Upper lobe of right lung (tissue), 1 donor: ENCODE measurements around the gene ATG5. TPM values are rescaled to one million over a fixed set of nuclear protein-coding genes. Genes with fewer than 3 reads are reported as not detected.

Source experiments
- ATAC-seq: fragments of 200-7000 bp; cut with Tn5 transposase; one replicate; pipeline ENCODE4 v1.9.1; 2020; ENCODE audit warnings: mild to moderate bottlenecking, moderate library complexity
- DNase-seq: peaks from one replicate; pipeline ENCODE4 v3.0.0-alpha.2; 2020
- H3K27ac ChIP-seq: fragments of 200-600 bp; one replicate; pipeline ENCODE4 v1.8.0; 2022
- H3K27me3 ChIP-seq: fragments of 200-600 bp; one replicate; pipeline ENCODE4 v1.8.0; 2022; ENCODE audit warnings: mild to moderate bottlenecking
- H3K36me3 ChIP-seq: fragments of 200-600 bp; one replicate; pipeline ENCODE4 v1.8.0; 2022
- H3K4me1 ChIP-seq: fragments of 200-600 bp; one replicate; pipeline ENCODE4 v1.8.0; 2022
- H3K4me3 ChIP-seq: fragments of 200-600 bp; one replicate; pipeline ENCODE4 v1.8.0; 2022; ENCODE audit warnings: mild to moderate bottlenecking
- H3K9me3 ChIP-seq: fragments of 200-600 bp; one replicate; pipeline ENCODE4 v1.8.0; 2022
- intact Hi-C: fragments of 100-400 bp; cut with DNase I; formaldehyde crosslinking; loops from one replicate; pipeline ENCODE4 v1.11.0; 2022
- total RNA-seq: library from RNA; stranded (reverse); fragmentation: NEBNext Ultra II Directional; extraction: Animal tissue kit (Norgen Biotek cat#: 25700); gene quantifications from one replicate; pipeline ENCODE4 v1.2.1, GENCODE V29; 2021
- TF ChIP-seq, protein P1 (sequence below): fragments of 200-600 bp; IDR thresholded peaks from one replicate; pipeline ENCODE4 v1.8.0; 2022; ENCODE audit warnings: antibody characterized with exemption
- donor health status: DM: no; HTN: yes; CAD: no; lungs with severe emphysema.

Gene ATG5
- total RNA-seq, 1 donor from 2014 or later = 34.4 TPM

DNA sequence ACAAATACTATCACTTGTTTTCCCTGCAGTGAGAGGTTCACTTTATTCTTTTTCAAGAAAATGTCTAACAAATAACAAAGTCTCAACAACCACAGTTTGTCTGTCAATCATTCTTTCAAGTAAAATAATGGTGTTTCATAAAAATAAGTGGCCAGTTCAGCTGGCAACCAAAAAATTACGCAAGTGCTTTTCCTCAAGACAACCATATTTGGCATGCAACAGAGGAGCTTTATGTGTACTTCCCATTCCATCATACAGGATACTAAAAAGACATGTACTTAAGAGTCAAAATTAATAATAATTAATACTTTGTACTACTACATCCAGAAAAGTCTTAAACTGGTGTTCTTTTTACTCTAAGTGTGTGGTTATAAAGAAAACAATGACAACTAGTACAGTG lies 34.6 kb downstream of the ATG5 start:
- ATAC-seq (no peak), DNase-seq (no peak)
- Histone ChIP-seq H3K36me3 (peaks cover 18% of the 10 kb centered on the region), H3K27ac (no peak overlapping the region), H3K4me3 (no peak overlapping the region), H3K9me3 (no peaks in the 10 kb centered on the region), H3K27me3 (no peaks in the 10 kb centered on the region), H3K4me1 (no peaks in the 10 kb centered on the region)
- TF ChIP-seq, protein P1, sequence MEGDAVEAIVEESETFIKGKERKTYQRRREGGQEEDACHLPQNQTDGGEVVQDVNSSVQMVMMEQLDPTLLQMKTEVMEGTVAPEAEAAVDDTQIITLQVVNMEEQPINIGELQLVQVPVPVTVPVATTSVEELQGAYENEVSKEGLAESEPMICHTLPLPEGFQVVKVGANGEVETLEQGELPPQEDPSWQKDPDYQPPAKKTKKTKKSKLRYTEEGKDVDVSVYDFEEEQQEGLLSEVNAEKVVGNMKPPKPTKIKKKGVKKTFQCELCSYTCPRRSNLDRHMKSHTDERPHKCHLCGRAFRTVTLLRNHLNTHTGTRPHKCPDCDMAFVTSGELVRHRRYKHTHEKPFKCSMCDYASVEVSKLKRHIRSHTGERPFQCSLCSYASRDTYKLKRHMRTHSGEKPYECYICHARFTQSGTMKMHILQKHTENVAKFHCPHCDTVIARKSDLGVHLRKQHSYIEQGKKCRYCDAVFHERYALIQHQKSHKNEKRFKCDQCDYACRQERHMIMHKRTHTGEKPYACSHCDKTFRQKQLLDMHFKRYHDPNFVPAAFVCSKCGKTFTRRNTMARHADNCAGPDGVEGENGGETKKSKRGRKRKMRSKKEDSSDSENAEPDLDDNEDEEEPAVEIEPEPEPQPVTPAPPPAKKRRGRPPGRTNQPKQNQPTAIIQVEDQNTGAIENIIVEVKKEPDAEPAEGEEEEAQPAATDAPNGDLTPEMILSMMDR = no peak
- intact Hi-C loops = no loop called here

DNA sequence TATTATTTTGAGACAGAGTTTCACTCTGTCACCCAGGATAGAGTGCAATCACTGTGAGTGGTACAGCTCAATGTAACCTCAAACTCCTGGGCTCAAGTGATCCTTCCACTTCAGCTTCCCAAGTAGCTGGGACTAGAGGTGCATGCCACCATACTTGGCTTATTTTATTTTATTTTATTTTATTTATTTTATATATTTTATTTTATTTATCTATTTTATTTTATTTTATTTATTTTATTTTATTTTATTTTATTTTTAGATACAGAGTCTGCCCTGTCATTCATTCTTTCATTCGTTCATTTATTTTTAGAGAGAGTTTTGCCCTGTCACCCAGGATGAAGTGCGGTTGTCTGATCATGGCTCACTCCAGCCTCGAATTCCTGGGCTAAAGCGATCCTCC lies 35.5 kb downstream of the ATG5 start:
- intact Hi-C loops = no loop called here
- no peak overlapping the region for H3K4me3 ChIP-seq

DNA sequence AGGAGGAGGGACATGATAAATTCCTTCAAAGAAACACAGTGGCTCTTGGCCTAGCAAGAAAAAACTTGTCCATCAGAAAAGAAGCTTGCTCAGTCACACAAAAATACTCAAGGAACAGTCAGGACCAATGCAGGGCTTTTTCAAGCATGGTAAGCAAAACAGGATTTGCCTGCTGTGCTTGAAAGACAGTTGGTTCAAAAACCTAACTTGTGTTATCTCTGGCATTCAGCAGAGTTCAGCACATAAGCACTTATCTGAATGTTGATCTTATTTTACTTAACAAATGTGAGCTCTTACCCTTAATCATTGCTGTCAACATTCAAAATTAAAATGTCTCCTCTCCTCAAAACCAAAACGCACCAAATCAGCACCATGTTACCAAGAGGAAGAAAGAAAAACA lies 38.3 kb downstream of the ATG5 start:
- Histone ChIP-seq H3K27me3 (no peaks in the 10 kb centered on the region), H3K36me3 (peaks cover 10% of the 10 kb centered on the region), H3K27ac (no peak overlapping the region), H3K4me1 (no peaks in the 10 kb centered on the region), H3K4me3 (no peak overlapping the region), H3K9me3 (no peaks in the 10 kb centered on the region)
- TF ChIP-seq, protein P1 = no peak
- DNase-seq = no peak
- ATAC-seq = no peak
- intact Hi-C loops = no loop called here

More for the DNA sequence above, 35.5 kb downstream of the ATG5 start:
- DNase-seq (no peak), ATAC-seq (no peak)
- Histone ChIP-seq H3K4me1 (no peaks in the 10 kb centered on the region), H3K27me3 (no peaks in the 10 kb centered on the region), H3K27ac (no peak overlapping the region), H3K36me3 (peaks cover 18% of the 10 kb centered on the region), H3K9me3 (no peaks in the 10 kb centered on the region)
- TF ChIP-seq, protein P1 = no peak

DNA sequence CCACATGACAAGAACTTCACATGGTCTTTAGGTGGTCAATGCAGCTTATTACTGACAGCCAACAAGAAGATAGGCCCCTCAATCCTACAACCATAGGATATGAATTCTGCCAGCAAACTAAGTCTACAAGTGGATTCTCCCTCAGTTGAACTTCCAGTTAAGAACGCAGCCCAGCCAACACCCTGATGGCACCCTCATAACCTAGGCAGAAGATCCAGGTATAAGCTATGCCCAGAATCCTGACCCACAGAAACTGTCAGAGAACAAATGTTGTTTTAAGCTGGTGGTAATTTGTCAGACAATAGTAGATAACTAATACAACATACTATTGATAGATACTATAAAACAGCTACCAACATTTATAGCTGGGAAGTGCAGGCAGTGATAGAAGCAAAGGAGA lies 38.8 kb downstream of the ATG5 start:
- Histone ChIP-seq H3K27me3 (no peaks in the 10 kb centered on the region), H3K4me3 (no peak overlapping the region), H3K4me1 (no peaks in the 10 kb centered on the region), H3K9me3 (no peaks in the 10 kb centered on the region), H3K36me3 (peaks cover 6% of the 10 kb centered on the region), H3K27ac (no peak overlapping the region)
- TF ChIP-seq, protein P1 = no peak
- ATAC-seq (no peak), DNase-seq (no peak)
- intact Hi-C loops = no loop called here

DNA sequence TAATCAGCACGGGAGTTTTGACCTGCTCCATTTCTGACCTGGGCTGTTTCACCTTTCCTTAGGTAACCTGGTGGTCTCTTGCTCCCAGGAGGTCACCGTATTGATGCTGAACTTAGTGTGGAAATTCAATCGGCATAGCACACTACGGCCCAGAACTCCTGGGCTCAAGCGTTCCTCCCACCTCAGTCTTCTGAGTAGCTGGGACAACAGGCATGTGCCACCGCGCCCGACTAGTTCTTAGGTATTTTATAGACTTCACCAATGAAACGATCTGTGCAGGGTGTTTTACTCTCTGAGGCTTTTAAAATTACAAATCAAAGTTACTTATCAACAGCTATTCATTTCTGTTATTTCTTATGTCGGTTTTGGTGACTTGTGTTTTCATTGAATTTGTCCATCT lies 42.1 kb downstream of the ATG5 start:
- TF ChIP-seq, protein P1 = no peak
- H3K4me1 ChIP-seq = no peaks in the 10 kb centered on the region
- DNase-seq (no peak), ATAC-seq (no peak)
- H3K27ac ChIP-seq = no peak overlapping the region
- no peaks in the 10 kb centered on the region for H3K27me3 ChIP-seq
- intact Hi-C loops = no loop called here
- no peak overlapping the region for H3K4me3 ChIP-seq
- H3K36me3 ChIP-seq = peaks cover 11% of the 10 kb centered on the region
- H3K9me3 ChIP-seq = no peaks in the 10 kb centered on the region

DNA sequence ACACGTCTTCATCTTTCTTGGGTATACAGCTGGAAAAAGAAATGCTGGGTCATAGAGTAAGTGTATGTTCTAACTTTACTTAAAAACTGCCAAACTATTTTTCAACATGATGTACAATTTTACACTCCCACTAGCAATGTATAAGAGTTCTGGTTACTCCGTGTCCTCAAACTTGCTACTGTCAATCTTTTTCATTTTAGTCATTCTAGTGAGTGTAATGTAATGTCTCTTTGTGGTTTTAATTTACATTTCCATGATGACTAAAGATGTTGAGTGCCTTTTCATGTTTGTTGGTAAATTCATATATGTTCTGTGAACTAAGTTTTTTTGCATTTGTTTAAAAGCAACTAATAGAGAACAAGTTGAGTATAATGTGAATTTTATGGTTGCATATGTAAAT lies 43.9 kb downstream of the ATG5 start:
- no peak for ATAC-seq
- intact Hi-C loops = no loop called here
- Histone ChIP-seq H3K36me3 (peaks cover 19% of the 10 kb centered on the region), H3K4me3 (no peak overlapping the region), H3K4me1 (no peaks in the 10 kb centered on the region), H3K27ac (no peak overlapping the region), H3K27me3 (no peaks in the 10 kb centered on the region), H3K9me3 (no peaks in the 10 kb centered on the region)
- DNase-seq = no peak
- TF ChIP-seq, protein P1 = no peak
